Measurements from ENCODE around the gene SFN.
A peak's percentile ranks its signal among the peaks of the same experiment; 100 is the strongest.
"Not testable (repeated sequence)": the region's sequence is repeated elsewhere in the genome, so short reads cannot be mapped to it uniquely, and the experiment has no call there.

The SFN gene

DNA sequence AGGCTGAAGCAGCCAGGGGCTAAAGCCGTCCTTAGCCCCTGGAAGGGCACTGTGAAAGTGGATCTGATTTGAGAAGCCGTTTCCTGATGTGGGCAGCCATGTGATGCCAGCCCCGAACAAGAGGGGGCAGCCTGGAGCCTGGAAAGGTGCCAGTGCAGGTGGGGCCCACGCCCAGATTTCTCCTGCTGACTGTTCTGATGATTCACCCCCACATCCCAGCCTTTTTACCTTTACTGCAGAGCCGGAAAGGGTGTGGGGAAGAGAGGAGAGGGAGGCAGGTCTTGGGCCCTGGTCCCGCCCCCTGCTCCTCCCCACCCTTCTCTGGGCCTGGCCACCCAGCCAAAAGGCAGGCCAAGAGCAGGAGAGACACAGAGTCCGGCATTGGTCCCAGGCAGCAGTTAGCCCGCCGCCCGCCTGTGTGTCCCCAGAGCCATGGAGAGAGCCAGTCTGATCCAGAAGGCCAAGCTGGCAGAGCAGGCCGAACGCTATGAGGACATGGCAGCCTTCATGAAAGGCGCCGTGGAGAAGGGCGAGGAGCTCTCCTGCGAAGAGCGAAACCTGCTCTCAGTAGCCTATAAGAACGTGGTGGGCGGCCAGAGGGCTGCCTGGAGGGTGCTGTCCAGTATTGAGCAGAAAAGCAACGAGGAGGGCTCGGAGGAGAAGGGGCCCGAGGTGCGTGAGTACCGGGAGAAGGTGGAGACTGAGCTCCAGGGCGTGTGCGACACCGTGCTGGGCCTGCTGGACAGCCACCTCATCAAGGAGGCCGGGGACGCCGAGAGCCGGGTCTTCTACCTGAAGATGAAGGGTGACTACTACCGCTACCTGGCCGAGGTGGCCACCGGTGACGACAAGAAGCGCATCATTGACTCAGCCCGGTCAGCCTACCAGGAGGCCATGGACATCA lies at the start of gene SFN:
SFN (plus strand) TSS at position 369 of the 904 bp plus-strand sequence; CDS start at position 433, 64 bp downstream.
- DNase-seq, result no peak

DNA sequence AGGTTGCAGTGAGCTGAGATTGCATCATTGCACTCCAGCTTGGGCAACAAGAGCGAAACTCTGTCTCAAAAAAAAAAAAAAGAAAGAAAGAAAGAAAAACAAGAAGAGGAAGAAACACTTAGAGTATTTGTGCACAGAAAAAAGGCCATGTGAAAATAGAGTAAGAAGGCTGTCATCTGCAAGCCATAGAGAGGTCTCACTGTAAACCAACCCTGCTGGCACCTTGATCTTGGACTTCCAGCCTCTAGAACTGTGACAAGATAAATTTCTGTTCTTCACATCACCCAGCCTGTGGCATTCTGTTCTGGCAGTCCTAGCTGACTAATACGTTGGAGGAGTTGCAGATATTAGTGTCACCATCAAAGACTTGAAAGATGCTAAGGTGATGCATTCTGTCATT lies 48.6 kb upstream of the SFN start:
- DNase-seq, result no peak

DNA sequence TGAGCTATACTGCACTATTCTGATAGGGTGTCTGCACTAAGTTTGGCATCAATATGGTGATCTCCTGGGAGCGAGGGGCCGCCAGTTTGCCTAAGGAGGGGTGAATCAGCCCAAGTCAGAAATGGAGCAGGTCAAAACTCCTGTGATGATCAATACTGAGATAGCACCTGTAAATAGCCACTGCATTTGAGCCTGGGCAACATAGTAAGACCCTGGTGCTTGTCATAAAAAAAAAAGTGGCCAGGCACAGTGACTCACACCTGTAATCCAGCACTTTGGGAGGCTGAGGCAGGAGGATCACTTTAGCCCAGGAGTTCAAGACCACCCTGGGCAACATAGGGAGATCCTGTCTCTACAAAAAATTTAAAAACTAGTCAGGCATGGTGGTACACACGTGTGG lies 48.1 kb upstream of the SFN start:
- DNase-seq, result no peak

DNA sequence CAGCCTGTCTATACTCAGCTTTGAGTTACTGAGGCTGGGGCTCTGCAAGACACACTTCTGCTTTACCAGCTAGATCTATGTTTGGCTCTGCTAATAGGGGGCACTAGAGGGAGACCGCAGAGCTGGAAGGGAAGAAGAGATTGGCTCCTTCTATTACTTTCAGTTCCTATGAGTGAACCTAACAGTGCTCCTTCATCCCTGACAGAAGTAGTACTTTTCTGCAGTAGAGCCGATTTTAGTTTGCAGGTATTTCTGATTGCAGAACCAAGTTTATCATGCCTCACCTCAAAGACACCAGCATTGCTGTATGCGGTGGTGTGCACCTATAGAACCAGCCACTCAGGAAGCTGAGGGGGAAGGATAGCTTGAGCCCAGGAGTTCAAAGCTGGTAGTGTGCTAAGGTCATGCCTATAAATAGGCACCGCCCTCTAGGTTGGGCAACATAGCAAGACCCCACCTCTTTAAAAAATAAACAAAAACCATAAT lies 42.1 kb upstream of the SFN start:
- DNase-seq, result no peak

DNA sequence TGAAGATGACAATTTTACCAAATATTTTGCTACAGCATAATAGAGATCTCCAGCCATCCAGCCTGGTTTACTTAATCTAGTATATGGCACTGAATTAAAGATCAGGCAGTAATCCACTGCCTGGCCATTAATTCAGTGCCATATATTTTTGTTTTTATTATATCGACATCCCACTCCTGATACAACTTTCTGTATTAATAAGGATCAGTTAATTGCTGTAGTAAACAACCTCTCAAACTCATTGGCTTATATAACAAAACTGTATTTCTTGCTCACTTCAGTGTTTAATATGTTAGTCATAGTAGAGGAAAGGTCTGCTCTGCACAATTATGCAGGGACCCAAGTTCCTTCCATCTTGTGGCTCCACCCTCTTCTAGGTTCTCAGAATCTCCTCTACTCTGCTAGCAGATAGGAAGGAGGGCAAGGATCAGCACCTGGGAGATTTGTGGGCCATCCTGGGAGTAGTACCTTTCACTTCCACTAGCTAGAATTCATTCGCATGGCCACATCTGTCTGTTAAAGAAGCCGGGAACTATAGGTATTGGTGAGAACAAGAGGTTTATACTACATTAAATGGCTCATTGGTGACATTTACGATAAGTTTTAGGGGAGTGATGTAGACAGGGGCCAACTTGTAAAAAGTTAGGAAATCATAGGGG lies 40.1 kb upstream of the SFN start:
- no peak for DNase-seq

DNA sequence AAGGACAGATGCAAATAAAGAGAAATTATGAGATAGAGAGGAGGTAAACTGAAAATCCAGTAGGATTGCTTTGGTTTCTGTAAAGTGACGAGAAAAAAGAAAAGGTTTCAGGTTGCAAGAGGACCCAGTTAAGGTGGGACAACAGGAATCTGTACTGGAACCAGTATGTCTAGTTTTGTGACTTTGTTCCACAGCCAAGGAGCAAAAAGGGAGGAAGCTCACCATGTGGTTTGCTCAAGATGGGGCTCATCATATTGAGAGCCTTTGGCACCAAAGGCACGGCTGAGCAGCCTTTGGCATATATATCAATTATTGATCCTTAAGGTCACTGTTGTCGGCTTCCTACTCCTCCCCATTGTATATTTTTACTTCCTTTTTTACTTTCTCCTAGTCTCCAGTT lies 38.2 kb upstream of the SFN start:
- DNase-seq, result no peak

DNA sequence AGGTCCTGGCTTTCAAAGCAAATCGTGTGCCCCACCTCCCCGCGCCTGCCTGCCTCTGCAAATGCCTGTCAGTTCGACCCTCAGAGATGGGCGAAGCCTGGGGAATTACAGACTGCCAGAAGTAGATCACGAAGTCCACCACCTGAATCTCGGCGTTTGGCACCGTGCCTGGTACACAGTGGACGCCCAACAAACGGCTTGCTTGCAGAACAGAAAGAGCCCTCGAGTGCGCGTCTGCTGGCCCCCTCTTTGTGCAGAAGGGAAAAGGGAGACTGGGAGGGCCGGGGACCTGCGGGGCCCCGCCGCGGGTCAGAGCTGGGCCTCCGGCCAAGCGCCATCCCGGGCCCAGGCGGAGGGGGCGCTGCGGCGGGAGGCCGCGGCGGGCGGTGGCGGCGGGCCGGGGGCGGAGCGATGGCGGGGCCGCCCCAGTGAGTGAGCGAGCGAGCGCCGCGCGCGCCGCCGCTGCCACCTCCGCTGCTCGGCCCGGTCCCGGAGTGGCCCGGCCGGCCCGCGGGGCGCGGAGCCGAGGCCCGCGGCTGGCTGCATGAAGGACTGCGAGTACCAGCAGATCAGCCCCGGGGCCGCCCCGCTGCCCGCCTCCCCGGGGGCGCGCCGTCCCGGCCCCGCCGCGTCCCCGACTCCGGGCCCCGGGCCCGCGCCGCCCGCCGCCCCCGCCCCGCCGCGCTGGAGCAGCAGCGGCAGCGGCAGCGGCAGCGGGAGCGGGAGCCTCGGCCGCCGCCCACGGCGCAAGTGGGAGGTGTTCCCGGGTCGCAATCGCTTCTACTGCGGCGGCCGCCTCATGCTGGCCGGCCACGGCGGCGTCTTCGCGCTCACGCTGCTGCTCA lies 36.5 kb upstream of the SFN start, which contains the start of gene ZDHHC18:
ZDHHC18 (plus strand) TSS at position 428 of the 845 bp plus-strand sequence; CDS start at position 545, 117 bp downstream.
- DNase-seq, result peak; percentile 49

DNA sequence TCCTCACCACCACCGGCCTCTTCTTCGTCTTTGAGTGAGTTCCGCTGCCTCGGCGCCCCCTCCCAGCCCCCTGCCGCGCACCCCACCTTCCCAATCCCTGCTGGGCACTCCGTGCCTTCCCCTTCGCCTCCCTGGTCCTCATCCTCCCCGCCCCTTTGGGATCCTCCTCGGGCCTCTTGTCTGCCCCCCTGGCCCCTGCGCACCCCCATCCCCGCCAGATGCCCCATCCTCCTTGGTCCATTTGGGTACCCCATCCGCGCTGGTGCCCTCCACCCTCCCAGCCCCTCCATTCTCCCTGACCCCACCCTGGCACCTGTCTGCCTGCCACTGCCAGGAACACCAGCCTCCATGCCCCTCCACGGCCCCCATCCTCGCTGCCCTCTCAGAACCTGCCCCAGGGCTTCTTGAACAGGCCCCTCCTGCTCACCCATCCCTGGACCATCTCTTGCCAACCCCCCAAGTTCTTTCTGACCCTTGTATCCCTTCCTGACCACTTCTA lies 35.8 kb upstream of the SFN start:
- no peak for DNase-seq

DNA sequence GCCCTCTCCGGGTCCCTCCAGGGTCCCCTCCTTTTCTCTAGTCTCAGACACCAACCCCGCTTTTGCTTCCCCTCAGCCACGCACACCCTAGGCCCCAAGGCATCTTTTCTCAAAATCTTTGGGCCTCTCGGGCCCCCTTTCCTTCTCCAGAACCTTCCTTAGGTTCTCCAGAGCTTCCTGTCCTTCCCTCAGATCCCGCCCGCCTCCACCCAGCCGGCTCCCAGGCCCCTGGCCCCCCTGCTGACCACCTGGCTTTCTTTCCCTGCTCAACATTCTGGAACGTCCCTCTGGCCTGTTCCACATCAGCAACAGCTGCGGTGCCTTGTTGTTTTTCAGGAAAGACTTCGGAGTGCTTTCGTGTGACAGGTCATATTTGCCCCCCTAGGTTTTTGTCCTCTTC lies 35.3 kb upstream of the SFN start:
- no peak for DNase-seq

DNA sequence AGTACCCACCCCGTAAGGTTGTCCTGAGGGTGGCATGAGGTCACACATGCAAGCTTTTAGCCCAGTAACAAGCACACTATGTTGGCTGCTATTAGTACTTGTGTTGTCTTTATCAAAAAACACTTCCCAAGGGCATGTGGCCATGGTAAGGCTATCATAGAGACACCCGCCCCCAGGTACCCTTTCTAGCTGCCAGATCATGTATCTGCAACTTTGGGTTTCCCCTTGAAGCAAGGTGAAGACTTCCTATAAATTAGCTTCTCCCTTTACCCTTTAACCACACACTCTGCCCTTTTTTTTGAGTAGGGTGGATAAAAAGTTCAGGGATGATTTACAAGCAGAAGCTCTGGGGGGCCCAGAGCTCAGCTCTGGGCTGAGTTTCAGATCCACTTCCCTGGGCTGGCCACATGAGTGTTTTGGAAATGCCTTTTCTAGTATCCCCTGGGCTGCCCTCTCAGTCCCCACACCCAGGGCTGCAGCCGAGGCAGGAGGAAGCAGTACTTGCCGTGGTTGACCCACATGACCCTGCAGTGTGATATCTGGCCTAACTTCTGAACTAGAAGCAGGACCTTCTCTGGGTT lies 34.4 kb upstream of the SFN start:
- no peak for DNase-seq

DNA sequence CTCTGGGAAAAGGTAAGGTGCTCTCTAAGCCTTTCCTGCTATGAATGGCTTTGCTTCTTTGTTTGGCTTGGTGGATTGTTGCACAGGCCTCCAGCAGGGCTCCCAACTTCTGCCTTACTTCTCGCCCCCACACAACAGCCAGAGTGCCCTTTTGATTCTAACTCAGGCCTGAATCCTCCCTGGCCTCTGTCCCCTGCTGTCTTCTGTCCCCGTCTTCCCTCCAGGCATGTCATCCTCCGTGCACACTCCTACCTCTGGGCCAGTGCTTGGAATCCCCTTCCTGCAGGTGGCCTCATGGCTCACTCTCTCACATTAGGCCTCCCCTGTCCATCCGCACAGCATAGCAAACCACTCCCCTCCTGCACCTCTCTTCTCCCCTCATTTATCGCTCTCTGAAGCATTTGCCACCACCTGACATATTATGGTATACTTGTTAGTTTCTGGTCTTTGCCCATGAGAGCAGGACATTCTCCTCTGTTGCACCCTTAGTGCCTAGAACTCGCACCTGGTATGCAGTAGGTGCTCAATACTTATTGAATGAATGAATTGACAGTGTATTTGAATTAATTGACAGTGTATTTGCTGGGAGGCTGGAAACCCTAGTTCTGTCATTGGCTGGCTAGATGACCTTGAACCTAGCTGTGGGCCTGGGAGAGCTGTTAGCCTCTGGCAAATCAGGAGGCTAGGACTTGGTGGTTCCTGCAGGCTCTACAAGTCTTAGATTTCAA lies 33.6 kb upstream of the SFN start:
- DNase-seq, result no peak

DNA sequence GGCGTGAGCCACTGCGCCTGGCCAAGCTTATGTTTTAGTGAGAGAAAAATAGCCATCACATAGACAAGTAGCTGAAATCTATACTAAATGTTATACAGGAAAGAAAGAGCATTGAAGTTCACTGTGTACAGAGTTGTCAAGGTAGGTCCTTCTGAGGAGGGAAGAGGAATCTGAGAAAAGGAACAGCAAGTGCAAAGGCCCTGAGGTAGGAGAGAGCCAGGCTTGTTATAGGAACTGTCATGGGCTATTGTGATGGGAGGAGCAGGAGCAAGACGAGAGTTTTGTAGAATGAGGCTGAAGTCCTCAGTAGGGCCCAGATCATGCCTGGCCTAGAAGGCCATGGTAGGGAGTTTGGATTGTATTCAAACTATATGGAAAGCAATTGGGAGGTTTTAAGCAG lies 31.9 kb upstream of the SFN start:
- DNase-seq, result no peak

DNA sequence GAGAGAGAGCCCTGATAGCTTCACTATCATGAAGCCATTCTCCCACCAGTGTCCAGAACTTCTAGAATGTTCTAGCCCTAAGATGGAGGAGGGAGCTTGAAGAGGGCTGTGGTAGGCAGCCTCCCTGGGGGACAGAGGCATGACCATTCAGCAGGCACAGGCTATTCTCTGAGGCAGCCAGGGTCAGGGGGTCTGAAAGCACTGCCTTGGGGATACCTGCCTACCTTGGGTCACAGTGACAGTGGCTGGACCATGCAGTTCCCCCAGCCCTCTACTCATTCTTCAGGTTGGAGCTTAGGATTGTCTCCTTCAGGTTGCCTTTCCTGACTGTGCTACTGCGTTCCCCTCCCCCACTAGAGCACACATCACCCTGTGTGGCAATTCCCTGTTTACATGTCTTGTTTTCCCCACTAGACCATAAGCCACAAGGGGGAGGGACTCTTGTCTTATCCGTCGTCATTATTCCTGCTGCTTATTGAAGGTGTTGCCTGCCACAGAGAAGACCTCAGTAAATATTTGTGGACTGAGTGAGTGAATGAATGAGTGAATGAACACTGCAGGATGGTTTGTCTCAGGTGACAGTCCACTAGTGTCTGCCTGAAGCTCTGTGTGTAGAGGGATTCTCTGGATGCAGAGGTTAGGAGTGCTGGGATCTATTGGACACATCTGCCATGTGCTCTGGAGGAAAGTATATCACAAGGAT lies 31.3 kb upstream of the SFN start:
- no peak for DNase-seq

DNA sequence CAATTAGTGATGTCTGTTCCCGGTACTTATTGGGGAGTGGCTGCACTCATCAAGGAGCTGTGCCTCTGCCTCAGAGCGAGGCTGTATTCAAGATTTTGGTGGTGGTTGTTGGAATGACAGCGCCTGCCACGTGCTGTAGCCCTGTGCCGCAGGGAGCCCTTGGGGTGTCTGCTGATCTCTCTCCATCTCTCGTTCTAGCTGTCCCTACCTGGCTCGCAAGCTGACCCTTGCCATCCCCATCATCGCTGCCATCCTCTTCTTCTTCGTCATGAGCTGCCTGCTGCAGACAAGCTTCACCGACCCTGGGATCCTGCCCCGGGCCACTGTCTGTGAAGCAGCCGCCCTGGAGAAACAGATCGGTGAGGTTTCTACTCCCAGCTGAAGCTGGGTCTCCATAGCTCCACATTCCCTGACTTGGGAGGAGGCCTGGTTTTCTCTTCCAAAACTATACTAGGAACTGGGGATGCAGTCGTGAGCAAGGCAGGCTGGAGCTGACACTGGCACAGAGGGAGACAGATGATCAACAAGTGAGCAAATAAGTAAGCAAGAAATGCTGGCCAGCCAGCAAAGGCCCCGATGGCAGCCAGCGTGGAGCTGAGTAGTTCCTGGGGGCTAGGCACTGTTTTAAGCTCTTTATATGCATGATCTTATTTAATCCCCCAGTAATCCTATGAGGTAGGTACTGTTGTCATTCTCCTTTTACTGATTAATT lies 30.5 kb upstream of the SFN start:
- no peak for DNase-seq

DNA sequence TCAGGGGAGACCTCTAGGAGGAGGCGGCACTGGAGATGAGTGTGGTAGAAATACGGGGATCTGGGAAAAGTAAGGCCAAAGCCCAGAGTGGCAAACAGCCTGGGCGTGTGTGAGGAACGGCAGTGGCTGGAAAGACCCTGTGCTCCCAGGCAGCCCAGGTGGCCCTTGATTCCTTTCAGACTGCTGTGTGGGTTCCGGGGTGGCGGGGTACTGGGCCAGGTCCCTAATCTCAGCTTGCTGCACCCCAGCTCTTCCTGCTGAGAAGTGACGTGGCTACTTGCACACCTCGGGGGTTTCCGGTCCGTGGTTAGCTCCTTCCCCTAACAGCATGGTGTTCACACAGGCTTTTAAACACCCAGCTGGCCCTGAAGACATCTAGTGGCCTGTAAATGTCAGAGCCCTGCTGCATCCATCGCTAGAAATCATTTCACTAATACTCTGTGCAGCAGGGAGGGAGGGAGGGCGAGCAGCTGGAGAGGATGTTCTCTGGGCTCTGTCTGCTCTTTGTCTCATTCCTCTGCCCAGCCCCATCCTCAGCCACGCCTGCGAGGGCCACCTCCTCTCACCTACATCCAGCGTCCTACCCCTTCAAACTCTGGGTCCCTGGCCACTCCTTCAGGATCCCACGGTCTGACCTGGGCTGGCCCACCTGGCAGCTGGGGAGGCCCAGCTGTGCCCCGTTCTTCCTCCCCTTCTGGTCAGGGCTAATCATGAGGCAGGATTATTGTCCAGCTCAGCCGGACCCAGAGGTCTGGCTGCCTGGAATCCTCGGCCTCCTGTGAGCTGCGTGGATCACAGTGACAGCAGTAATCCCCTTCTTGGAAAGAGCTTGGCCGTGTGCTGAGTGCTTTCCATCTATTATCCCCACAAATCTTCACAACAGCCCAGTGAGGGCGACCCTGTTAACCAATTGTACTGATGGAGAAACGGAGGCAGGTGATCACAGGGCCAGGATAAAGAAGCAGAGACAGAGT lies 29.2 kb upstream of the SFN start:
- no peak for DNase-seq

DNA sequence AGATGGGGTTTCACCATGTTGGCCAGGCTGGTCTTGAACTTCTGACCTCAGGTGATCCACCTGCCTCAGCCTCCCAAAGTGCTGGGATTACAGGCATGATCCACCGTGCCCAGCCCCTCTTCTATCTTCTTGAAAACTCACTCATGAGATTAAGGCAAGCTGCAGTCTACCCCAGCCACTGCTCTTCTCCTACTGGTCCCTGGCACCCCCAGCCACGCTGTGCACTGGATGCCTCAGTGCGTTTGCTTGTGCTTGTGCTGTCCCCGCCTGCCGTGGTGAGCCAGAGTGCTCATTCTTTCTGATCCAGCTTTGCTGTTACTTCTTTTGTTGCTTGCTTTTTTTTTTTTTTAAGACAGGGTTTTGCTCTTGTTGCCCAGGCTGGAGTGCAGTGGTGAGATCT lies 25.3 kb upstream of the SFN start:
- not testable (repeated sequence) for DNase-seq

DNA sequence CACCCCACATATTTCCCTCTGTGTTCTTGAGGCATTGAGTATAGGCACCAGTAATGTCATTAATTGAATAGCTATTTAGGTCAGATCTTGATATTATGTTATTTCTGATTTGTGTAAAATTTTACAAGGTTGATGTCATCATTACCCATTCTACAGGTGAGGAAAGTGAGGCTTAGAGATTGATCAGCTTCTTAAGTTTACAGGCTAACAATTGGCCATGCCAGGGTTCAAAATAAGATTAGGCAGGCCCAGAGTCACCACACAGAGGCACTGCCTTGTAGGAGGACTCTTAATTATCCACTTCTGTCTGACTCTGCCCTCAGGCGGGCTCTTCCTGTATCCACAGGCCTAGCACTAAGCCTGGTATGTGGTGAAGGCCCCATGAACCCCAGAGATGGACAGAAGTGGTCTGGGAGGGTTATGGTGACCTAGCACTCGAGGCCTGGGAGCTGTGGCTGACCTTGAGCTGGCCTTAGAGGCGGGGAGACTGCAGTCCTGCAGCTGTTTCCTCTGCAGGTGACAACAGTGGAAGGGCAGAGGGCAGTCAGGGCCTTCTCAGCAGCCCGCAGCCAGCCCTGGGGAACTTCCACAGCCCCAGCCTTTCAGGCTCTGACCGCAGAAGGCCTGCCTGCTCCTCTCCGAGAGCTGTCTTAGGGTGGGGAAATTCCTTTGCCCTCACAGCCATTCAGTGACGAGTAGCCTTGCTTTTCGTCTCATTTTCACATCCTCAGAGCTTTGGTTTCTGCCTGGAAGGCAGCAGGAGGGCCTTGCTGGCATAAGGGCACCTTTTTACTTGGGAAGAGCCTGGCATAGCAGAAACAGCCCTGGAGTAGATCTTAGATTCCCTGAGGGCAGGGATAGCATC lies 24.2 kb upstream of the SFN start:
- DNase-seq, result no peak

DNA sequence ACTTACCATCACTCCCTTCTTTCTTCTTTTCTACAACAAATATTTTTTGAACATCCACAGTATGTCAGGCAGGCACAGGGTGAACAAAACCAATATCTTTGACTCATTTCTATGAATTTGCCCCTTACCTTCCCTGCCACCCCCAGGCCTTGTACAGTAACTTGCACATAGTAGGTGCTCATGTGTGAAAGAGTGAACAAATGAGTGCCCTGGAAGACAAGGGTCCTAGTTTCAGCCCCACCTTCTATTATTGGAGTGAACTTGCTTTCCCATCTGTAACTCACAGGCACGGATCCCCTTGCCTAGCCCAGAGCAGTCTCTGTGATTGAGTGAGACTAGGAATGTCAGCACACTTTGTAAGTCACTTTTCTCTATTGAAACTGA lies 23.6 kb upstream of the SFN start:
- DNase-seq, result no peak

Data from fibroblast of skin of right quadriceps (primary cell).